Effector memory CD4-positive, alpha-beta T cell (primary cell): ENCODE data around the gene STX8.
"Not testable (repeated sequence)": the region's sequence is repeated elsewhere in the genome, so short reads cannot be mapped to it uniquely, and the experiment has no call there.

Experiments
- DNase-seq, 3 donors: peaks; one replicate each; pipeline ENCODE4 v3.0.0-alpha.2; 2020
- H3K27ac ChIP-seq: 2 replicates; pipeline ENCODE4 v1.7.0; 2013; ENCODE audit warnings: mild to moderate bottlenecking, low read length, moderate library complexity; ENCODE audit not compliant: insufficient read depth, poor library complexity, severe bottlenecking
- H3K27me3 ChIP-seq: replicated peaks from 2 replicates; pipeline ENCODE4 v1.7.0; 2013; ENCODE audit warnings: mild to moderate bottlenecking, low read length; ENCODE audit not compliant: insufficient read depth, control insufficient read depth, poor library complexity, severe bottlenecking
- H3K36me3 ChIP-seq: 2 replicates; pipeline ENCODE4 v1.7.0; 2013; ENCODE audit warnings: mild to moderate bottlenecking, low read length, moderate library complexity; ENCODE audit not compliant: control insufficient read depth, insufficient read depth
- H3K4me1 ChIP-seq: 2 replicates; pipeline ENCODE4 v1.7.0; 2013; ENCODE audit warnings: low read length, mild to moderate bottlenecking; ENCODE audit not compliant: control insufficient read depth, insufficient read depth, poor library complexity, severe bottlenecking
- H3K4me3 ChIP-seq: 2 replicates; pipeline ENCODE4 v1.7.0; 2013; ENCODE audit warnings: low read length, low read depth, mild to moderate bottlenecking; ENCODE audit not compliant: insufficient read depth, poor library complexity, severe bottlenecking
- H3K9me3 ChIP-seq: 2 replicates; pipeline ENCODE4 v1.7.0; 2013; ENCODE audit warnings: mild to moderate bottlenecking, low read length, moderate library complexity; ENCODE audit not compliant: control insufficient read depth

The STX8 gene

GRCh38 chr17:9386401-9386800 is 189.2 kb downstream of the STX8 start:
- no peak overlapping the region for H3K27ac ChIP-seq
- no peak overlapping the region for H3K4me3 ChIP-seq
- no peaks in the 10 kb centered on the region for H3K27me3 ChIP-seq
- H3K36me3 ChIP-seq: no peaks in the 10 kb centered on the region
- no peaks in the 10 kb centered on the region for H3K9me3 ChIP-seq
- DNase-seq: no peak
- H3K4me1 ChIP-seq: no peaks in the 10 kb centered on the region

- no peak overlapping the region for H3K27ac ChIP-seq
- H3K36me3 ChIP-seq: no peaks in the 10 kb centered on the region
- no peaks in the 10 kb centered on the region for H3K9me3 ChIP-seq
- H3K4me1 ChIP-seq: no peaks in the 10 kb centered on the region
- no peak overlapping the region for H3K4me3 ChIP-seq
- DNase-seq: no peak
- no peaks in the 10 kb centered on the region for H3K27me3 ChIP-seq
Observed at GRCh38 chr17:9383826-9384225, 191.8 kb downstream of the STX8 start.

GRCh38 chr17:9382626-9383025 is 193.0 kb downstream of the STX8 start:
- no peaks in the 10 kb centered on the region for H3K36me3 ChIP-seq
- H3K4me3 ChIP-seq: no peak overlapping the region
- H3K27me3 ChIP-seq: no peaks in the 10 kb centered on the region
- no peak for DNase-seq
- no peaks in the 10 kb centered on the region for H3K9me3 ChIP-seq
- H3K4me1 ChIP-seq: no peaks in the 10 kb centered on the region
- H3K27ac ChIP-seq: no peak overlapping the region

GRCh38 chr17:9381068-9381467 is 194.6 kb downstream of the STX8 start:
- Histone ChIP-seq H3K36me3 (peaks cover 8% of the 10 kb centered on the region), H3K4me1 (no peaks in the 10 kb centered on the region), H3K27me3 (no peaks in the 10 kb centered on the region), H3K4me3 (no peak overlapping the region), H3K27ac (no peak overlapping the region), H3K9me3 (no peaks in the 10 kb centered on the region)
- DNase-seq: no peak

GRCh38 chr17:9380361-9380760 is 195.3 kb downstream of the STX8 start:
- no peaks in the 10 kb centered on the region for H3K27me3 ChIP-seq
- no peak overlapping the region for H3K4me3 ChIP-seq
- H3K9me3 ChIP-seq: no peaks in the 10 kb centered on the region
- no peak for DNase-seq
- peaks cover 8% of the 10 kb centered on the region for H3K36me3 ChIP-seq
- H3K27ac ChIP-seq: no peak overlapping the region
- no peaks in the 10 kb centered on the region for H3K4me1 ChIP-seq

- H3K36me3 ChIP-seq, H3K4me1 ChIP-seq, H3K27me3 ChIP-seq, H3K27ac ChIP-seq, H3K9me3 ChIP-seq, H3K4me3 ChIP-seq, DNase-seq: not testable (repeated sequence)
Observed at GRCh38 chr17:9376177-9376576, 199.4 kb downstream of the STX8 start.

- Histone ChIP-seq H3K9me3 (no peaks in the 10 kb centered on the region), H3K4me3 (no peak overlapping the region), H3K36me3 (no peaks in the 10 kb centered on the region), H3K4me1 (no peaks in the 10 kb centered on the region), H3K27me3 (no peaks in the 10 kb centered on the region), H3K27ac (no peak overlapping the region)
- no peak for DNase-seq
Observed at GRCh38 chr17:9371019-9371418, 204.6 kb downstream of the STX8 start.

GRCh38 chr17:9370467-9370866 is 205.2 kb downstream of the STX8 start:
- Histone ChIP-seq H3K9me3 (no peaks in the 10 kb centered on the region), H3K4me3 (no peak overlapping the region), H3K36me3 (no peaks in the 10 kb centered on the region), H3K27me3 (no peaks in the 10 kb centered on the region), H3K4me1 (no peaks in the 10 kb centered on the region), H3K27ac (no peak overlapping the region)
- no peak for DNase-seq

GRCh38 chr17:9368631-9369030 is 207.0 kb downstream of the STX8 start:
- H3K9me3 ChIP-seq: no peaks in the 10 kb centered on the region
- no peaks in the 10 kb centered on the region for H3K4me1 ChIP-seq
- no peak overlapping the region for H3K4me3 ChIP-seq
- H3K27ac ChIP-seq: no peak overlapping the region
- no peaks in the 10 kb centered on the region for H3K36me3 ChIP-seq
- no peaks in the 10 kb centered on the region for H3K27me3 ChIP-seq
- DNase-seq: no peak

- Histone ChIP-seq H3K4me3 (no peak overlapping the region), H3K27ac (no peak overlapping the region), H3K27me3 (no peaks in the 10 kb centered on the region), H3K4me1 (no peaks in the 10 kb centered on the region), H3K9me3 (no peaks in the 10 kb centered on the region), H3K36me3 (no peaks in the 10 kb centered on the region)
- no peak for DNase-seq
Observed at GRCh38 chr17:9367156-9367555, 208.5 kb downstream of the STX8 start.
